Measurements from ENCODE around the gene MTFMT.

DNA sequence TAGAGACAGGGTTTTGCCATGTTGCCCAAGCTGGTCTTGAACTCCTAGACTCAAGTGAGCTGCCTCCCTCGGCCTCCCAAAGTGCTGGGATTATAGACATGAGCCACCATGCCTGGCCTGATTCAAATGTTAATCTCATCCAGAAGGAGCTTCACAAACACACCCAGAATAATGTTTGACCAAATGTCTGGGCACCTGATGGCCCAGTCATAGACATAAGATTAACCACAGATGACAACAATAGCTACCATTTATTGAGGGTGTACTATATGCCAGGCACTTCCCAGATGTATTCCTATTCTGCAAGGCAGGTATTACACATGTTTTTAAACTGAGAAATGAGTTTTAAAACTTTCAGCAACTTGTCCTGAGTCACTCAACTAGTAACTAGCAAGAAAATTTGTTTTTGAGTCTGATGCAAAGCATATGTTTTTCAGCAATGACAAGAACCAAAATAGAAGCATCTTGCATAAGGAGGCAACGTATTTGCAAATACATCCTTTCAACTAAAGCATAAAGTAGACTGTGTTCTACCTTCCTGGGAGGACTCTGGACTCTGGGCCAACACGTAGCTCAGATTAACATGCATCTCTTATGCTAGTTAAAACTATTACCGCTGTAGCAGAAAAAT lies 31.6 kb downstream of the MTFMT start:
- TF ChIP-seq GATA2 (IDR thresholded peaks at IDR 0.05; ENCODE audit: low read depth, low read length): no peak
- TF ChIP-seq GATA3 (IDR thresholded peaks at IDR 0.05; ENCODE audit: low read depth, low read length): no peak
